ES-I3 (cell line): ENCODE measurements around the gene CXCR3.
"Not testable (repeated sequence)": the region's sequence is repeated elsewhere in the genome, so short reads cannot be mapped to it uniquely, and the experiment has no call there.

ENCODE experiments used
- H3K36me3 ChIP-seq: 2 replicates; pipeline ENCODE4 v1.6.1; 2013; ENCODE audit warnings: mild to moderate bottlenecking, low read length, control low read depth, moderate library complexity; ENCODE audit not compliant: insufficient read depth
- H3K4me1 ChIP-seq: 2 replicates; pipeline ENCODE4 v1.6.1; 2013; ENCODE audit warnings: mild to moderate bottlenecking, control low read depth, low read length; ENCODE audit not compliant: insufficient read depth
- H3K9ac ChIP-seq: 2 replicates; pipeline ENCODE4 v1.6.1; 2013; ENCODE audit warnings: low read depth, mild to moderate bottlenecking, low read length, moderate library complexity
- H3K9me3 ChIP-seq: 2 replicates; pipeline ENCODE4 v1.6.1; 2013; ENCODE audit warnings: mild to moderate bottlenecking, low read length, moderate library complexity; ENCODE audit not compliant: control insufficient read depth, insufficient read depth

The CXCR3 gene

GRCh38 chrX:71625471-71625870, 7.2 kb upstream of the CXCR3 start:
- Histone ChIP-seq H3K36me3 (no peaks in the 10 kb centered on the region), H3K9ac (no peak overlapping the region), H3K9me3 (no peaks in the 10 kb centered on the region), H3K4me1 (peaks cover 5% of the 10 kb centered on the region; the same call in 1 of the 2 replicates)

DNA sequence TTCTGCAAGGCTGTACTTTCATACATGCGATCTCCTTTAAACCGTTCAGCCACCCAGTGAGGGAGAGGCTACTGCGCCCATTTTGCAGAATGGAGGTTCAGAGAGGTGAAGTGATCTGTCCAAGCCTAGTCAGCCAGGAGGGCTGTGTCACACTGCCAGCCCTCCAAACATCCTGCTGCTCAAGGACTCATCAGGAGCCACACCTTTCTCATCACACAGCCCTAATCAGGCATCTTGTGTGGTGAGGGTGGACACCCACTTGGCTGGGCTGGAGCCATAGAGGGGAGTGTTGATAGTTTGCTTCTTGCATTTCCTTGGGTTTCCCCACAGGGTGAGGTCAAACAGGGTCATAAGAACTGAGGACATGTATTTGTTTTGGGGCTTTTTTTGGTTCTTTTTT, 5.4 kb upstream of the CXCR3 start:
- H3K4me1 ChIP-seq, result peaks cover 5% of the 10 kb centered on the region; the same call in 1 of the 2 replicates
- no peaks in the 10 kb centered on the region for H3K36me3 ChIP-seq
- no peak overlapping the region for H3K9ac ChIP-seq
- H3K9me3 ChIP-seq, result peaks cover 3% of the 10 kb centered on the region; the same call in 1 of the 2 replicates

DNA sequence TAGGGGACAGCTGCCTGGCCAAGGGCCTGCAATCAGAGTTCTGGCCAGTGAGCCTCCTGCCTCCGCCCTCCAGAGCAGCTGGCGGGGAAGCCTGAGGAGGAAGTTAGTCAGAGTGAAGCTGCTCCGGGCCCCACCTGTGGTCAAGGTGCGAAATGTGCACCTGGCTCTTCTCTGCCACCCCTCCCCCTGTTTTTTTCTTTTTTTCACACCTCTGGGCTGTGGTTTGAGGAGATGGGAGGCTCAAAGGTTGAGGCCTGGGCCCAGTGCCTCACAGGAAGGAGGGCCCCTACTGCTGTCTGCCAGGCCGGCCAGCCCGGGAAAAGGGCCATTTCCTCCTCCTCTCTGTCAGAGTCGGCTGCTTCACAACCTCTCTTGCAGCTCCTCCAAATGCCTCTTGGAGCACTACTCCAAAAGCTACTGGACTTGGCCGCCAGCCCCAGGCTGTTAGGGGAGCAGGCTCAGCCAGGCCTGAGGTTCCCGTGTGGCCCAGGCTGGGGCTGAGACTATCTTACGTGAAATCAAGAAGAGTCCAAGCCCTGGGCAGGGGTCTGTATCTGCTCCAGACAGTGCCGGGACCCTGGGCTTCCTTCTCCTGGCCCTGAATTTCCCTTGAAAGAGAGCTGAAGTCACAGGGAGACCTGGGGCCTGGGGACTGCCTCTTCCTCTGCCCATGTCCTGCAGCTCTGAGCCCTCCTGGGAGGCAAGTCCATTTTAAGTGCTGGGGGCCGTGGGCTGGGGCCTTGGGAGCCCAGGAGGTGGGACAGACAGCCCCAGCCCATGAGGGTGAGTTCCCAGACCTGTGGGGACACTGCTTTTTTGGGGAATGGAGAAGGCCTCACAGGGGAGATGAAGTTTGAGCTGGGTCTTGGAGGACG, 4.5 kb upstream of the CXCR3 start:
- Histone ChIP-seq H3K9ac (no peak overlapping the region), H3K9me3 (peaks cover 3% of the 10 kb centered on the region; the same call in 1 of the 2 replicates), H3K4me1 (peaks cover 5% of the 10 kb centered on the region; the same call in 1 of the 2 replicates), H3K36me3 (no peaks in the 10 kb centered on the region)

DNA sequence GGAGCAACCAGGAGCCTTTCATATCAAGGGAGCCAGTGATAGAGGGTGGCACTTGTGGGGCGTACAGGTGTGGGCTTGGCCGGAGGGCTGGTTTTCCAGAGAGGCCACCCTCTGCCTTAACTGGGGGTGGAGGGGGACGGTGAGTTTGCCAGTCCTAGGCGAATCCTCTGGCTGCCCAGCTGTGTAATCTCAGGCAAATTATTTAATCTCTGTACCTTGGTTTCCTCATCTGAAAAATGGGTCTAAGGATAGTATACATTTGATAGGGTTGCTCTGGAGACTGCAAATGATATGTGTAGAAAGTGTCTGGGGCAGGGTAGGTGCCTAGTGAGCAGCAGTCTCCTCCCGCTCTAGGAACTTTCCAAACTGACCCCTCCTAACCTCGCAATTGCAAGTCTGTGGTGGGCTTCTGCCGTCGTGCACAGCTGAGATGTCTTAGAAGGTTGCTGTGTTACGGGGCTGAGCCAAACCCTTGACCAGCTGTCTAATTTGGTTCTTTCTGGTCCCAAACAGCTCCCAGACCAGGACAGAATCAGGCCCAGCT, 3.8 kb upstream of the CXCR3 start:
- Histone ChIP-seq H3K4me1 (peaks cover 8% of the 10 kb centered on the region; the same call in 1 of the 2 replicates), H3K9ac (no peak overlapping the region), H3K9me3 (peaks cover 3% of the 10 kb centered on the region; the same call in 1 of the 2 replicates), H3K36me3 (no peaks in the 10 kb centered on the region)

DNA sequence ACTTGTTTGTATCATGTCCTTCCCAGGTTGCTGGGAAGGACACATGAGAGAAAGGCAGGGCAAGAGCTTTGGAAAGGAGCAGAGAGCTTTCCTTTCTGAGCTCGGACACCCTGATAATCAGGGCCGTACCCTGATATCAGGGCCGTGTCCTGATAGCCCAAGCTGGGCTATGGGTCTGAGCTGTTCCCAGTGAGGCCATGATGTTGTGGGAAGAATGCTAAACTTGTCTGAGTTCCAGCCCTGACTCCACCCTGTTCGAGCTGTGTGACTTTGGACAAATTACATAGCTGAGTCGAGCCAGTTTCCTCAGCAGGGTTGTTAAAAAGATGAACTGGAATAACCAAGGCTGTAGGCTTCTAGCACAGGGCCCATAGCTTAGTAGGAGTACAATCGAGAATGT, 3.3 kb upstream of the CXCR3 start:
- peaks cover 8% of the 10 kb centered on the region; the same call in 1 of the 2 replicates for H3K4me1 ChIP-seq

GRCh38 chrX:71619986-71620385, 1.7 kb upstream of the CXCR3 start:
- H3K9me3 ChIP-seq, result peaks cover 3% of the 10 kb centered on the region; the same call in 1 of the 2 replicates
- H3K9ac ChIP-seq, result no peak overlapping the region
- H3K4me1 ChIP-seq, result peaks cover 8% of the 10 kb centered on the region; the same call in 1 of the 2 replicates
- H3K36me3 ChIP-seq, result no peaks in the 10 kb centered on the region

More for the DNA sequence above, 3.3 kb upstream of the CXCR3 start:
- H3K9me3 ChIP-seq, result peaks cover 3% of the 10 kb centered on the region; the same call in 1 of the 2 replicates
- no peak overlapping the region for H3K9ac ChIP-seq
- H3K36me3 ChIP-seq, result no peaks in the 10 kb centered on the region

GRCh38 chrX:71619193-71619592, 882 bp upstream of the CXCR3 start:
- H3K9ac ChIP-seq, result no peak overlapping the region
- H3K9me3 ChIP-seq, result peaks cover 3% of the 10 kb centered on the region; the same call in 1 of the 2 replicates
- peaks cover 8% of the 10 kb centered on the region; the same call in 1 of the 2 replicates for H3K4me1 ChIP-seq
- H3K36me3 ChIP-seq, result no peaks in the 10 kb centered on the region

DNA sequence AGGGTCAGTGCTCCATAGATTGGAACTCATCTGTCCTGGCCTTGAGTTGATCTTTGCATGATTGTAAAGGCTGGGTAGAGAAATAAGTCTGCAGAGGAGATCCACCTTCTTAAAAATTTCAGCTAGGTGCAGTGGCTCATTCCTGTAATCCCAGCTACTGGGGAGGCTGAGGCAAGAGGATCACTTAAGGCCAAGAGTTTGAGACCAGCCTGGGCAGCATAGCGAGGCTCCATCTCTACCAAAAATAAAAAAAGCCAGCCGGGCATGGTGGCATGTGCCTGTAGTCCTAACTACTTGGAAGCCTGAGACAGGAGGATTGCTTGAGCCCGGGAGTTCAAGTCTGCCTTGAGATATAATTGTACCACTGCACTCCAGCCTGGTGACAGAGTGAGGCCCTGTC, 476 bp upstream of the CXCR3 start:
- Histone ChIP-seq H3K4me1 (peaks cover 8% of the 10 kb centered on the region; the same call in 1 of the 2 replicates), H3K9ac (no peak overlapping the region), H3K9me3 (peaks cover 3% of the 10 kb centered on the region; the same call in 1 of the 2 replicates), H3K36me3 (no peaks in the 10 kb centered on the region)

DNA sequence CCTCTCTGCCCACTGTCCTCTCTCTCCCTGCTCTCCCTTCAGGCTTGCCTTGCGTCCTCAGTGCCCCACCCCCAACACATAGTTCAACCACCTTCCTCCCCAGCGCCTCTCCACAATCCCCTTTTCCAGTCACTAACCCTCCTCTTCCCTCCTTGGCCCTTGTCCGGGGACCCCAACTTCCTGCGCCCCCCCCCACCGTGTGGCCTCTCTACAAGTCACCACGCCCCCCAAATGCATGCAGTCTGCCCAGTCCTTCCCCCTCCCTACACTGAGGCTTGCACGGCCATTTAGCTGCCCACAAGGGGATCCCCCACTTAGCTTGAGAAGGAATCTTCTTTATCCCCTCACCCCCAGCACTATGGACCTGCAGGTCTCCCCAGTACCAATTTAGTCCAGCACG, 569 bp downstream of the CXCR3 start:
- Histone ChIP-seq H3K9me3 (peaks cover 3% of the 10 kb centered on the region; the same call in 1 of the 2 replicates), H3K9ac (no peak overlapping the region), H3K36me3 (no peaks in the 10 kb centered on the region), H3K4me1 (peaks cover 3% of the 10 kb centered on the region; the same call in 1 of the 2 replicates)

- Histone ChIP-seq H3K36me3 (no peaks in the 10 kb centered on the region), H3K4me1 (peaks cover 3% of the 10 kb centered on the region; the same call in 1 of the 2 replicates), H3K9me3 (peaks cover 3% of the 10 kb centered on the region; the same call in 1 of the 2 replicates), H3K9ac (no peak overlapping the region)
Observed at GRCh38 chrX:71616672-71617529, 1.4 kb downstream of the CXCR3 start.

- peaks cover 3% of the 10 kb centered on the region; the same call in 1 of the 2 replicates for H3K9me3 ChIP-seq
- peaks cover 3% of the 10 kb centered on the region; the same call in 1 of the 2 replicates for H3K4me1 ChIP-seq
- H3K36me3 ChIP-seq, result no peaks in the 10 kb centered on the region
- no peak overlapping the region for H3K9ac ChIP-seq
Observed at GRCh38 chrX:71615954-71616353, 2.4 kb downstream of the CXCR3 start.

DNA sequence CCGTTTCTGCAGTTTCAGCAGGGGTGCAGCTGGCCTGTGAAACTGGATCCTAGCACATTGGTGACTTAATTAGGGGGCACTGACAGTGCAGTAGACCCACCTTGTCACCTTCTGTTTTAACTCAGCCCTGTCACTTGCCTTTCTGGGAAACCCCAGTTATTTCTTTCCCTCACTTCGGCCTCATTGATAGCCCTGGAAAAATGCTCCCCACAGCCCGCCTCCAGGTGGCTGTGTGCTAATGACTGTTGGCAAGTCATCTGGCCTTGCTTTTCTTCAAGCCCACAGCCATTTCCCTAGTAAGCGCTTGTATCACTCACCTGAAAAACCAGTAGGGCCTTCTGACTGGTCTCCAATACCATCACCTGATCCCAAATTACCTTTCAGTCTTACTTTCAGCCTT, 3.3 kb downstream of the CXCR3 start:
- H3K9ac ChIP-seq, result no peak overlapping the region
- no peaks in the 10 kb centered on the region for H3K36me3 ChIP-seq
- H3K4me1 ChIP-seq, result peaks cover 3% of the 10 kb centered on the region; the same call in 1 of the 2 replicates
- H3K9me3 ChIP-seq, result 0 out of 2 replicates have a peak, but pooled peaks cover under 1% of the 10 kb centered on the region

- Histone ChIP-seq H3K9ac (no peak overlapping the region), H3K4me1 (no peaks in the 10 kb centered on the region)
Observed at GRCh38 chrX:71612256-71612655, 6.1 kb downstream of the CXCR3 start.

GRCh38 chrX:71611736-71612135, 6.6 kb downstream of the CXCR3 start:
- not testable (repeated sequence) for H3K9ac ChIP-seq, H3K9me3 ChIP-seq, H3K4me1 ChIP-seq, H3K36me3 ChIP-seq

More at GRCh38 chrX:71612256-71612655, 6.1 kb downstream of the CXCR3 start:
- H3K36me3 ChIP-seq, result no peaks in the 10 kb centered on the region
- no peaks in the 10 kb centered on the region for H3K9me3 ChIP-seq
